Psoas muscle (tissue), 8 donors: ENCODE measurements around the gene COA8. TPM values are rescaled to one million over a fixed set of nuclear protein-coding genes. Genes with fewer than 3 reads are reported as not detected.

Experiments used
- ATAC-seq, 4 donors: fragments of 200-7000 bp; cut with Tn5 transposase; one replicate each; pipeline ENCODE4 v1.9.1; 2020; ENCODE audit warnings: moderate library complexity in 3 of 4, mild to moderate bottlenecking in 2 of 4
- DNase-seq, 2 donors: peaks; one replicate each; pipeline ENCODE4 v3.0.0-alpha.2; 2020
- H3K27ac ChIP-seq: fragments of 200-600 bp; one replicate; pipeline ENCODE4 v1.8.0; 2022
- H3K27me3 ChIP-seq, 3 donors: fragments of 200-600 bp in 1 of 3; one replicate each; pipeline versions ENCODE4 v1.6.1 to v1.8.0; 2013 to 2022; ENCODE audit warnings: low read length in 2 of 3, mild to moderate bottlenecking in 2 of 3, moderate library complexity in 1 of 3; ENCODE audit not compliant: insufficient read depth in 3 of 3
- H3K36me3 ChIP-seq, 2 donors: fragments of 200-600 bp in 1 of 2; one replicate each; pipeline versions ENCODE4 v1.6.1 to v1.8.0; 2013 to 2022; ENCODE audit warnings: low read depth in 1 of 2, mild to moderate bottlenecking in 1 of 2, moderate library complexity in 1 of 2; ENCODE audit not compliant: insufficient read depth in 1 of 2
- H3K4me1 ChIP-seq: fragments of 200-600 bp; one replicate; pipeline ENCODE4 v1.8.0; 2022
- H3K4me3 ChIP-seq: fragments of 200-600 bp; one replicate; pipeline ENCODE4 v1.8.0; 2022; ENCODE audit warnings: mild to moderate bottlenecking
- H3K9me3 ChIP-seq: fragments of 200-600 bp; one replicate; pipeline ENCODE4 v1.8.0; 2022
- CTCF ChIP-seq: fragments of 200-600 bp; IDR thresholded peaks from one replicate; pipeline ENCODE4 v1.8.0; 2022; ENCODE audit warnings: antibody characterized with exemption
- WGBS, 3 donors: extraction: QIAGEN DNeasy Blood & Tissue Kit; methylation state at CpG; one replicate each; pipeline versions ENCODE4 v1.1.6 to v1.1.7; 2013; 5-methylcytosine and 5-hydroxymethylcytosine counted together
- intact Hi-C, 2 donors: fragments of 100-400 bp; cut with DNase I; formaldehyde crosslinking; loops; one replicate each; pipeline versions ENCODE4 v1.11.0 to v1.14.2; 2022
- polyA plus RNA-seq, 3 donors: library from polyadenylated mRNA; stranded (reverse); fragments of 200-250 nt; gene quantifications; one replicate each; pipeline ENCODE4 v1.2.3, GENCODE V29; 2013
- total RNA-seq, 4 donors: library from RNA; stranded (reverse); fragmentation: NEBNext Ultra II Directional in 2 of 4; extraction: Animal tissue kit (Norgen Biotek cat#: 25700) in 2 of 4; gene quantifications; one replicate each; pipeline versions ENCODE4 v1.2.1 to v1.2.4, GENCODE V29; 2021 to 2023
- donor health status: healthy with polysubstance abuse.
- donor health status: DM: no; HTN: no; CAD: no; lungs with moderate emphysema.
- donor health status: Bipolar disorder and iron deficiency.
- donor health status: healthy.
- donor health status: DM: yes; HTN: yes; CAD: no.
- donor health status: DM: no; HTN: no; CAD: no.
- donor health status: DM: no; HTN: no; CAD: no.
- donor health status: DM: yes; HTN: yes; CAD: no.

The COA8 gene
- total and polyA plus RNA-seq, 7 donors = 73.6 to 171 (median 101) TPM

GRCh38 chr14:103526247-103526913 lies 36.4 kb upstream of the COA8 start:
- no peak for DNase-seq
- H3K27ac ChIP-seq = no peak overlapping the region

GRCh38 chr14:103526914-103527248 lies 35.9 kb upstream of the COA8 start:
- DNase-seq (no peak), ATAC-seq (no peak)
- Histone ChIP-seq H3K36me3 (peaks cover 0 to 12% of the 10 kb centered on the region in 2 donors), H3K27ac (no peak overlapping the region), H3K27me3 (peaks cover 0 to 11% (median 5%) of the 10 kb centered on the region in 3 donors), H3K4me1 (peaks cover 24% of the 10 kb centered on the region), H3K4me3 (no peak overlapping the region), H3K9me3 (no peaks in the 10 kb centered on the region)
- WGBS, 3 donors = 69 to 89% (median 86%) methylated on average over 1 of the region's 1 CpG
- TF ChIP-seq CTCF = no peak
- intact Hi-C loops = no loop called here

More at GRCh38 chr14:103526247-103526913, 36.4 kb upstream of the COA8 start:
- Histone ChIP-seq H3K9me3 (no peaks in the 10 kb centered on the region), H3K4me3 (no peak overlapping the region), H3K27me3 (peaks cover 0 to 16% (median 9%) of the 10 kb centered on the region in 3 donors), H3K4me1 (peaks cover 24% of the 10 kb centered on the region), H3K36me3 (peaks cover 0 to 12% of the 10 kb centered on the region in 2 donors)
- intact Hi-C loops = no loop called here
- no peak for ATAC-seq
- TF ChIP-seq CTCF = no peak
- WGBS, 3 donors = 68 to 76% (median 71%) methylated on average over 8 of the region's 8 CpGs

GRCh38 chr14:103527408-103528145 lies 35.2 kb upstream of the COA8 start:
- peak overlapping the region; percentile 88 for H3K27ac ChIP-seq
- intact Hi-C loops = no loop called here
- DNase-seq (no peak), ATAC-seq (peak in 3 of 4 donors; percentile 1 to 2 (median 1))
- H3K4me3 ChIP-seq = peak overlapping the region; percentile 84
- H3K36me3 ChIP-seq = peaks cover 0 to 16% of the 10 kb centered on the region in 2 donors
- no peak for TF ChIP-seq CTCF
- WGBS, 3 donors = 74 to 83% (median 75%) methylated on average over 14 of the region's 14 CpGs
- H3K27me3 ChIP-seq = peaks cover 0 to 7% (median 0%) of the 10 kb centered on the region in 3 donors
- H3K4me1 ChIP-seq = peaks cover 24% of the 10 kb centered on the region
- H3K9me3 ChIP-seq = no peaks in the 10 kb centered on the region

GRCh38 chr14:103528146-103528586 lies 34.6 kb upstream of the COA8 start:
- ATAC-seq = peak in 3 of 4 donors; percentile 9 to 51 (median 29)
- peaks cover 20% of the 10 kb centered on the region for H3K4me1 ChIP-seq
- no peaks in the 10 kb centered on the region for H3K9me3 ChIP-seq
- peaks cover 0 to 2% (median 0%) of the 10 kb centered on the region in 3 donors for H3K27me3 ChIP-seq
- 29 to 45% (median 35%) methylated on average over 10 of the region's 10 CpGs for WGBS, 3 donors
- peak in 1 of 2 donors; percentile 21 for DNase-seq
- peaks cover 0 to 22% of the 10 kb centered on the region in 2 donors for H3K36me3 ChIP-seq
- H3K27ac ChIP-seq = peak overlapping the region; percentile 88
- intact Hi-C loops = no loop called here
- H3K4me3 ChIP-seq = peak overlapping the region; percentile 84
- no peak for TF ChIP-seq CTCF
